PC-3 (cell line): ENCODE data around the gene PSMB7. TPM values are rescaled to one million over a fixed set of nuclear protein-coding genes. Genes with fewer than 3 reads are reported as not detected.

Source experiments
- ATAC-seq: fragments of 200-7000 bp; cut with Tn5 transposase; 2 replicates; pipeline ENCODE4 v1.9.1; 2020; ENCODE audit warnings: mild to moderate bottlenecking, moderate library complexity
- BruUV-seq: library from RNA; stranded (reverse); fragments of 400-500 nt; replicated peaks from 2 replicates; lab custom pipeline; 2021; lab: Mats Ljungman, UMichigan
- CTCF ChIA-PET: fragments of 300-600 bp; sonication (Branson Sonifier 250); formaldehyde crosslinking; loops from one replicate; lab custom pipeline; 2022; ENCODE audit warnings: antibody characterized with exemption; lab: Charles Lee
- POLR2A ChIA-PET: fragments of 300-600 bp; sonication (Branson Sonifier 250); formaldehyde crosslinking; loops from one replicate; lab custom pipeline; 2022; ENCODE audit warnings: antibody characterized with exemption; ENCODE audit not compliant: unreplicated experiment; lab: Charles Lee
- DNase-seq: peaks from one replicate; pipeline ENCODE4 v3.0.0-alpha.2; 2015
- H2AFZ ChIP-seq: fragments of 300-600 bp; sonication (generic); 2 replicates; pipeline ENCODE4 v1.6.0; 2016; ENCODE audit warnings: antibody characterized with exemption, low read length
- H3F3A ChIP-seq: fragments of 300-600 bp; sonication (generic); one replicate; pipeline ENCODE4 v1.6.0; 2017; ENCODE audit warnings: antibody characterized with exemption, low read length, control low read depth, mild to moderate bottlenecking; ENCODE audit not compliant: unreplicated experiment
- H3K27ac ChIP-seq: fragments of 300-600 bp; sonication (generic); 2 replicates; pipeline ENCODE4 v1.5.1; 2016; ENCODE audit warnings: mild to moderate bottlenecking, low read length
- H3K27me3 ChIP-seq: fragments of 300-600 bp; sonication (generic); 2 replicates; pipeline ENCODE4 v1.6.1; 2016; ENCODE audit warnings: low read length, mixed read lengths
- H3K36me3 ChIP-seq: fragments of 300-600 bp; sonication (generic); 2 replicates; pipeline ENCODE4 v1.6.1; 2016; ENCODE audit warnings: low read depth, mixed run types, low read length, mixed read lengths
- H3K4me1 ChIP-seq: fragments of 300-600 bp; sonication (generic); 2 replicates; pipeline ENCODE4 v1.5.1; 2016; ENCODE audit warnings: low read length; ENCODE audit not compliant: insufficient read depth
- H3K4me2 ChIP-seq: fragments of 300-600 bp; sonication (generic); 2 replicates; pipeline ENCODE4 v1.6.0; 2016; ENCODE audit warnings: low read length
- H3K4me3 ChIP-seq: fragments of 300-600 bp; sonication (generic); 2 replicates; pipeline ENCODE4 v1.5.1; 2016; ENCODE audit warnings: mild to moderate bottlenecking, low read length, mixed read lengths
- H3K79me2 ChIP-seq: fragments of 300-600 bp; sonication (generic); 2 replicates; pipeline ENCODE4 v1.6.1; 2017; ENCODE audit warnings: low read length, mixed read lengths
- H3K9ac ChIP-seq: fragments of 300-600 bp; sonication (generic); 2 replicates; pipeline ENCODE4 v1.6.0; 2016; ENCODE audit warnings: mild to moderate bottlenecking, low read length
- H3K9me2 ChIP-seq: fragments of 300-600 bp; sonication (generic); replicated peaks from 2 replicates; pipeline ENCODE4 v1.6.1; 2016; ENCODE audit warnings: mixed run types, low read length, mixed read lengths
- H3K9me3 ChIP-seq: fragments of 300-600 bp; sonication (generic); 2 replicates; pipeline ENCODE4 v1.6.1; 2016; ENCODE audit warnings: low read length, mixed read lengths
- H4K20me1 ChIP-seq: fragments of 300-600 bp; sonication (generic); 2 replicates; pipeline ENCODE4 v1.6.1; 2016; ENCODE audit warnings: low read length, mixed read lengths
- EZH2 ChIP-seq: fragments of 300-600 bp; sonication (generic); IDR thresholded peaks from one replicate; pipeline ENCODE4 v1.6.1; 2017; ENCODE audit warnings: antibody characterized with exemption, mild to moderate bottlenecking, low read length; ENCODE audit not compliant: unreplicated experiment
- EZH2phosphoT487 ChIP-seq: fragments of 300-600 bp; sonication (generic); IDR thresholded peaks from 2 replicates; pipeline ENCODE4 v1.6.1; 2018; ENCODE audit warnings: mild to moderate bottlenecking, antibody characterized with exemption, low read length, borderline replicate concordance
- intact Hi-C: fragments of 100-400 bp; cut with micrococcal nuclease; formaldehyde crosslinking; loops from 2 replicates; pipeline ENCODE4 v1.9.0; 2023
- total RNA-seq: library from RNA; depleted of rRNA; stranded (reverse); fragments of >200 nt; gene quantifications from 2 replicates; pipeline ENCODE4 v1.2.3, GENCODE V29; 2014
- TF ChIP-seq, protein P1 (sequence below): fragments of 300-600 bp; sonication (generic); conservative IDR thresholded peaks from 2 replicates; pipeline ENCODE4 v1.5.1; 2017; ENCODE audit warnings: antibody characterized with exemption, low read depth, mild to moderate bottlenecking, low read length

Gene PSMB7
- total RNA-seq, 1 experiment from 2014 or later = 372 TPM

- no peaks in the 10 kb centered on the region for H4K20me1 ChIP-seq
- POLR2A ChIA-PET = no interaction called here
- no peak for ATAC-seq
Measured at GRCh38 chr9:124332361-124333202, 82.7 kb downstream of the PSMB7 start.

DNA sequence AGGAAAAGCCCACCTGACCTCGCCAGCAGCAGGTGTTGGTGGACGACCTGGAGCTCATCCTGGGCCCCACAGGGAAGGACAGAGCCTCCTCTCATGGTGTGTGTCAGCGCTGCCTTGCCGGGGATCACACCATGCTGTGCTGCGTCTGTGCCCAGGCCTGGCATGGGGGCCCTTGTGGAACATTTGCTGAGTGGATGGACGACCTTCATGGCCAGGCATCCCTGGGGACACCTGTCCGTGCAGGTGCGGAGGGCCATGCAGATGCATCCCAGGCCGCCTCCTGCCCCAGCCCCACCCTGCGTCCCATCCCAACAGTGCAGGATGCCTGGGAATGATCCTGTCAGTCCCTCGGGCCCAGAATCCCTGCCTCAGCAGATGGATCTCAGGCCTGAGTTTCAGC is 83.7 kb downstream of the PSMB7 start:
- no peak overlapping the region for H2AFZ ChIP-seq
- BruUV-seq = no TSS peak
- H3K27ac ChIP-seq = no peak overlapping the region
- intact Hi-C loops = no loop called here
- CTCF ChIA-PET = no interaction called here
- H3K9ac ChIP-seq = no peak overlapping the region
- H3K4me1 ChIP-seq = no peaks in the 10 kb centered on the region
- no peaks in the 10 kb centered on the region for H4K20me1 ChIP-seq
- no peaks in the 10 kb centered on the region for H3K9me2 ChIP-seq
- DNase-seq (no peak), ATAC-seq (no peak)
- H3K27me3 ChIP-seq = no peaks in the 10 kb centered on the region
- no peaks in the 10 kb centered on the region for H3K79me2 ChIP-seq
- no peak overlapping the region for H3K4me2 ChIP-seq
- H3K4me3 ChIP-seq = no peak overlapping the region
- H3K36me3 ChIP-seq = no peaks in the 10 kb centered on the region
- TF ChIP-seq, protein P1, sequence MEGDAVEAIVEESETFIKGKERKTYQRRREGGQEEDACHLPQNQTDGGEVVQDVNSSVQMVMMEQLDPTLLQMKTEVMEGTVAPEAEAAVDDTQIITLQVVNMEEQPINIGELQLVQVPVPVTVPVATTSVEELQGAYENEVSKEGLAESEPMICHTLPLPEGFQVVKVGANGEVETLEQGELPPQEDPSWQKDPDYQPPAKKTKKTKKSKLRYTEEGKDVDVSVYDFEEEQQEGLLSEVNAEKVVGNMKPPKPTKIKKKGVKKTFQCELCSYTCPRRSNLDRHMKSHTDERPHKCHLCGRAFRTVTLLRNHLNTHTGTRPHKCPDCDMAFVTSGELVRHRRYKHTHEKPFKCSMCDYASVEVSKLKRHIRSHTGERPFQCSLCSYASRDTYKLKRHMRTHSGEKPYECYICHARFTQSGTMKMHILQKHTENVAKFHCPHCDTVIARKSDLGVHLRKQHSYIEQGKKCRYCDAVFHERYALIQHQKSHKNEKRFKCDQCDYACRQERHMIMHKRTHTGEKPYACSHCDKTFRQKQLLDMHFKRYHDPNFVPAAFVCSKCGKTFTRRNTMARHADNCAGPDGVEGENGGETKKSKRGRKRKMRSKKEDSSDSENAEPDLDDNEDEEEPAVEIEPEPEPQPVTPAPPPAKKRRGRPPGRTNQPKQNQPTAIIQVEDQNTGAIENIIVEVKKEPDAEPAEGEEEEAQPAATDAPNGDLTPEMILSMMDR = no peak
- TF ChIP-seq EZH2 (no peak), EZH2phosphoT487 (no peak)
- H3F3A ChIP-seq = no peaks in the 10 kb centered on the region
- POLR2A ChIA-PET = no interaction called here
- no peaks in the 10 kb centered on the region for H3K9me3 ChIP-seq

More at GRCh38 chr9:124332361-124333202, 82.7 kb downstream of the PSMB7 start:
- Histone ChIP-seq H3K4me3 (no peak overlapping the region), H3K9me2 (no peaks in the 10 kb centered on the region), H2AFZ (no peak overlapping the region), H3K4me1 (no peaks in the 10 kb centered on the region), H3K4me2 (no peak overlapping the region), H3F3A (no peaks in the 10 kb centered on the region), H3K79me2 (no peaks in the 10 kb centered on the region), H3K9ac (no peak overlapping the region), H3K27ac (no peak overlapping the region), H3K9me3 (no peaks in the 10 kb centered on the region), H3K36me3 (no peaks in the 10 kb centered on the region), H3K27me3 (no peaks in the 10 kb centered on the region)
- TF ChIP-seq EZH2phosphoT487 = no peak
- DNase-seq = no peak
- BruUV-seq = no TSS peak
- CTCF ChIA-PET = no interaction called here
- intact Hi-C loops = no loop called here

DNA sequence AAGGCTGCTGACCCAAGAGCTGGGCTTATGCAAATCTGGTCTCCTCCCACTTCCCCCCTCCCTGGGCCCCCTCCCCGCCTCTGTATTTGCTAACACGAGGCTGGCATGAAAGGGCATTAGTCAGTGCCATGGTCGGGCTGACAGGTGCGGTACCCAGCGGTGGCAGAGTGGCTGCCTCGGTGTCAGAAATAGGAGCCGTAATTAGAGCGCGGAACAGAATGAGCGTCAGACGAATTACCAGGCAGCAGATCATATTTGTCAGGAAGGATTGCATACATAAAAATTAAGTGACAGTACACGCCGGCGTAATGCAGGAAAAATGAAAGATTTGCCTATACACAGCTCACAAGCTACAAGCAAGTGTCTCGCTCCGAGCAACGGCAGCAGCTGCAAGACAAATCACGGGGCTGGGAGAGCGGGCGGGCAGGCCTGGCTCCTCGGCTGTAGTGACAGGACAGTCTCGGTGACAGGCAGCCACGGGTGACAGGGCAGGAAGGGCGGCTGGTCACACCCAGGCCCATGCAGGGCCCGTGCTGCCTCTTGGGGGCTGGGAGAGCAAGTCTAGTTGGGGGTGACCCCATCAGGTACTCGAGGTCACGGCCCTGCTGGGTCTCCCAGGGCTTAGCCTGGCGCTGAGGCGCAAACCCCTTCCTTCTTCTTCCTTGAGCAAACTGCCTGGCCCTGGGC is 85.1 kb downstream of the PSMB7 start:
- Histone ChIP-seq H3K9me2 (no peaks in the 10 kb centered on the region), H3F3A (no peaks in the 10 kb centered on the region), H3K4me1 (no peaks in the 10 kb centered on the region), H3K4me2 (no peak overlapping the region), H3K79me2 (no peaks in the 10 kb centered on the region), H3K27me3 (no peaks in the 10 kb centered on the region), H3K9ac (no peak overlapping the region), H3K27ac (no peak overlapping the region), H4K20me1 (no peaks in the 10 kb centered on the region), H3K4me3 (no peak overlapping the region), H2AFZ (no peak overlapping the region), H3K36me3 (no peaks in the 10 kb centered on the region), H3K9me3 (no peaks in the 10 kb centered on the region)
- ATAC-seq = no peak
- no TSS peak for BruUV-seq
- ChIA-PET CTCF (no interaction called here), POLR2A (no interaction called here)
- DNase-seq = no peak
- TF ChIP-seq, protein P1 = no peak
- no peak for TF ChIP-seq EZH2
- no peak for TF ChIP-seq EZH2phosphoT487
- intact Hi-C loops = no loop called here
